LNCaP clone FGC (cell line): ENCODE measurements around the gene CCND1.

Experiments used
- DNase-seq: peaks from one replicate; pipeline ENCODE4 v3.0.0-alpha.2; 2011; ENCODE audit warnings: low read depth
- H3K4me3 ChIP-seq: 2 replicates; pipeline ENCODE4 v1.5.1; 2011; ENCODE audit warnings: mild to moderate bottlenecking, low read depth, low read length, control low read depth
- CTCF ChIP-seq: IDR thresholded peaks from 2 replicates; pipeline ENCODE4 v1.5.1; 2012; ENCODE audit warnings: mild to moderate bottlenecking; ENCODE audit not compliant: control insufficient read depth, insufficient read depth; ENCODE audit errors: extremely low read depth

The CCND1 gene

GRCh38 chr11:69640995-69641581, at the start of gene CCND1:
Gene CCND1, plus strand, starts transcription at chr11:69641156. Its CDS starts 158 bp downstream, at chr11:69641314.
- DNase-seq = peak; percentile 81
- peak within 1 kb of the TSS; percentile 100 for H3K4me3 ChIP-seq
- TF ChIP-seq CTCF = peak; percentile 28; the same call in 1 of the 2 replicates

- no peak for TF ChIP-seq CTCF
- no peak overlapping the region for H3K4me3 ChIP-seq
- DNase-seq = no peak
Observed at GRCh38 chr11:69592986-69593650, 47.8 kb upstream of the CCND1 start.

- no peak for DNase-seq
- no peak for TF ChIP-seq CTCF
- no peak overlapping the region for H3K4me3 ChIP-seq
Observed at GRCh38 chr11:69593851-69594250, 47.1 kb upstream of the CCND1 start.

- DNase-seq = no peak
- H3K4me3 ChIP-seq = no peak overlapping the region
- no peak for TF ChIP-seq CTCF
Observed at GRCh38 chr11:69594481-69594880, 46.5 kb upstream of the CCND1 start.

GRCh38 chr11:69595805-69596665, 44.9 kb upstream of the CCND1 start:
- H3K4me3 ChIP-seq = no peak overlapping the region
- TF ChIP-seq CTCF = no peak
- DNase-seq = no peak

- TF ChIP-seq CTCF = no peak
- no peak overlapping the region for H3K4me3 ChIP-seq
- no peak for DNase-seq
Observed at GRCh38 chr11:69598147-69598546, 42.8 kb upstream of the CCND1 start.
